WTC11 (cell line): ENCODE data around the gene MYH14. TPM values are rescaled to one million over a fixed set of nuclear protein-coding genes. Genes with fewer than 3 reads are reported as not detected.
A peak's percentile ranks its signal among the peaks of the same experiment; 100 is the strongest.

Experiments
- ATAC-seq: fragments of 200-7000 bp; cut with Tn5 transposase; 2 replicates; pipeline ENCODE4 v1.10.0; 2021; ENCODE audit warnings: mild to moderate bottlenecking, moderate library complexity
- CTCF ChIA-PET: fragments of 300-600 bp; sonication (Branson Sonifier 250); formaldehyde crosslinking; loops from one replicate; lab custom pipeline; 2021; ENCODE audit warnings: antibody characterized with exemption; lab: Charles Lee
- POLR2A ChIA-PET: fragments of 350-600 bp; sonication (Branson Sonifier 250); formaldehyde crosslinking; loops from one replicate; lab custom pipeline; 2021; ENCODE audit warnings: antibody characterized with exemption; lab: Charles Lee
- DNase-seq: peaks from one replicate; pipeline ENCODE4 v3.0.0; 2021; ENCODE audit warnings: low spot score
- H3K27ac Mint-ChIP-seq: 2 replicates; pipeline ENCODE4 v1.8.0; 2021; ENCODE audit warnings: mixed read lengths
- H3K27me3 Mint-ChIP-seq: 2 replicates; pipeline ENCODE4 v1.8.0; 2021; ENCODE audit warnings: low read depth, mild to moderate bottlenecking, moderate library complexity, mixed read lengths
- H3K36me3 Mint-ChIP-seq: 2 replicates; pipeline ENCODE4 v1.8.0; 2021; ENCODE audit warnings: mixed read lengths
- H3K4me1 Mint-ChIP-seq: 2 replicates; pipeline ENCODE4 v1.8.0; 2022; ENCODE audit warnings: mixed read lengths
- H3K4me3 Mint-ChIP-seq: 2 replicates; pipeline ENCODE4 v1.8.0; 2021; ENCODE audit warnings: mild to moderate bottlenecking, moderate library complexity, mixed read lengths
- H3K9me3 Mint-ChIP-seq: 2 replicates; pipeline ENCODE4 v1.8.0; 2021; ENCODE audit warnings: mixed read lengths
- ATF2 ChIP-seq: sonication (generic); formaldehyde crosslinking; IDR thresholded peaks from 2 replicates; pipeline ENCODE4 v1.8.1; 2022; ENCODE audit warnings: low read depth, missing genetic modification reagents, borderline replicate concordance
- CBFB ChIP-seq: sonication (generic); formaldehyde crosslinking; IDR thresholded peaks from 2 replicates; pipeline ENCODE4 v1.8.1; 2022; ENCODE audit warnings: mild to moderate bottlenecking, low read depth, missing genetic modification reagents
- CREM ChIP-seq: sonication (generic); formaldehyde crosslinking; IDR thresholded peaks from 2 replicates; pipeline ENCODE4 v1.8.1; 2022; ENCODE audit warnings: mild to moderate bottlenecking, missing genetic modification reagents, moderate library complexity
- EMX1 ChIP-seq: fragments of 250-450 bp; sonication (Bioruptor Pico); IDR thresholded peaks from 2 replicates; pipeline ENCODE4 v1.8.0; 2021; ENCODE audit warnings: mild to moderate bottlenecking
- ERG ChIP-seq: fragments of 250-450 bp; sonication (Bioruptor Pico); IDR thresholded peaks from 2 replicates; pipeline ENCODE4 v1.8.0; 2021; ENCODE audit warnings: mild to moderate bottlenecking
- FOXJ3 ChIP-seq: sonication (generic); formaldehyde crosslinking; IDR thresholded peaks from 2 replicates; pipeline ENCODE4 v1.9.0; 2021; ENCODE audit warnings: missing genetic modification reagents, mild to moderate bottlenecking, borderline replicate concordance
- FOXK1 ChIP-seq: sonication (generic); formaldehyde crosslinking; IDR thresholded peaks from 2 replicates; pipeline ENCODE4 v1.8.0; 2022; ENCODE audit warnings: mild to moderate bottlenecking, moderate library complexity, missing genetic modification reagents
- IRF2 ChIP-seq: sonication (generic); formaldehyde crosslinking; IDR thresholded peaks from 2 replicates; pipeline ENCODE4 v1.8.0; 2022; ENCODE audit warnings: low read depth, missing genetic modification reagents, borderline replicate concordance
- JAZF1 ChIP-seq: fragments of 250-450 bp; sonication (Bioruptor Pico); IDR thresholded peaks from 2 replicates; pipeline ENCODE4 v1.9.0; 2021; ENCODE audit warnings: moderate library complexity, mild to moderate bottlenecking, inconsistent platforms
- MLX ChIP-seq: sonication (generic); formaldehyde crosslinking; IDR thresholded peaks from 2 replicates; pipeline ENCODE4 v1.8.1; 2023; ENCODE audit warnings: mild to moderate bottlenecking, missing genetic modification reagents, moderate library complexity
- MXD4 ChIP-seq: fragments of 250-450 bp; sonication (Bioruptor Pico); IDR thresholded peaks from 2 replicates; pipeline ENCODE4 v1.8.0; 2021; ENCODE audit warnings: mild to moderate bottlenecking, moderate library complexity, borderline replicate concordance
- NFATC4 ChIP-seq: fragments of 250-450 bp; sonication (Bioruptor Pico); IDR thresholded peaks from 2 replicates; pipeline ENCODE4 v1.9.0; 2021; ENCODE audit warnings: mild to moderate bottlenecking
- NR1H2 ChIP-seq: sonication (generic); formaldehyde crosslinking; IDR thresholded peaks from 2 replicates; pipeline ENCODE4 v1.9.0; 2021; ENCODE audit warnings: mild to moderate bottlenecking, moderate library complexity, missing genetic modification reagents
- NR2C2 ChIP-seq: sonication (generic); formaldehyde crosslinking; IDR thresholded peaks from 2 replicates; pipeline ENCODE4 v1.8.0; 2022; ENCODE audit warnings: mild to moderate bottlenecking, missing genetic modification reagents
- SMAD3 ChIP-seq: sonication (generic); formaldehyde crosslinking; IDR thresholded peaks from 2 replicates; pipeline ENCODE4 v1.8.0; 2022; ENCODE audit warnings: missing genetic modification reagents, mild to moderate bottlenecking, borderline replicate concordance
- TEAD4 ChIP-seq: sonication (generic); formaldehyde crosslinking; IDR thresholded peaks from 2 replicates; pipeline ENCODE4 v1.8.0; 2022; ENCODE audit warnings: mild to moderate bottlenecking, missing genetic modification reagents
- TP53 ChIP-seq: sonication (generic); formaldehyde crosslinking; IDR thresholded peaks from 2 replicates; pipeline ENCODE4 v1.8.1; 2023; ENCODE audit warnings: mild to moderate bottlenecking, missing genetic modification reagents
- ZBTB21 ChIP-seq: sonication (generic); formaldehyde crosslinking; IDR thresholded peaks from 2 replicates; pipeline ENCODE4 v1.8.1; 2023; ENCODE audit warnings: mild to moderate bottlenecking, missing genetic modification reagents, borderline replicate concordance
- ZNF121 ChIP-seq: sonication (generic); formaldehyde crosslinking; IDR thresholded peaks from 2 replicates; pipeline ENCODE4 v1.8.0; 2023; ENCODE audit warnings: missing genetic modification reagents
- ZNF396 ChIP-seq: fragments of 250-450 bp; sonication (Bioruptor Pico); IDR thresholded peaks from 2 replicates; pipeline ENCODE4 v1.8.0; 2021; ENCODE audit warnings: mild to moderate bottlenecking, moderate library complexity, borderline replicate concordance
- ZNF671 ChIP-seq: fragments of 250-450 bp; sonication (Bioruptor Pico); IDR thresholded peaks from 2 replicates; pipeline ENCODE4 v1.8.0; 2021; ENCODE audit warnings: mild to moderate bottlenecking
- total RNA-seq: library from RNA; stranded (reverse); gene quantifications from 3 replicates; pipeline ENCODE4 v1.2.3, GENCODE V29; 2021
- TF ChIP-seq, protein P1 (sequence below): sonication (generic); formaldehyde crosslinking; IDR thresholded peaks from 2 replicates; pipeline ENCODE4 v1.8.1; 2023; ENCODE audit warnings: mild to moderate bottlenecking, missing genetic modification reagents, borderline replicate concordance
- TF ChIP-seq, protein P2 (sequence below): sonication (generic); formaldehyde crosslinking; IDR thresholded peaks from 2 replicates; pipeline ENCODE4 v1.8.1; 2023; ENCODE audit warnings: mild to moderate bottlenecking, missing genetic modification reagents, moderate library complexity
- TF ChIP-seq, protein P3 (sequence below): sonication (generic); formaldehyde crosslinking; IDR thresholded peaks from 2 replicates; pipeline ENCODE4 v1.8.1; 2022; ENCODE audit warnings: low read depth, mild to moderate bottlenecking, moderate library complexity, missing genetic modification reagents, borderline replicate concordance
- TF ChIP-seq, protein P4 (sequence below): sonication (generic); formaldehyde crosslinking; IDR thresholded peaks from 2 replicates; pipeline ENCODE4 v1.8.1; 2022; ENCODE audit warnings: mild to moderate bottlenecking, moderate library complexity, missing genetic modification reagents

Gene MYH14
- total RNA-seq, 1 experiment from 2014 or later, result 25.8 TPM

- no peak for TF ChIP-seq SMAD3
Measured at GRCh38 chr19:50328873-50329145, 125.4 kb downstream of the MYH14 start (continued).

DNA sequence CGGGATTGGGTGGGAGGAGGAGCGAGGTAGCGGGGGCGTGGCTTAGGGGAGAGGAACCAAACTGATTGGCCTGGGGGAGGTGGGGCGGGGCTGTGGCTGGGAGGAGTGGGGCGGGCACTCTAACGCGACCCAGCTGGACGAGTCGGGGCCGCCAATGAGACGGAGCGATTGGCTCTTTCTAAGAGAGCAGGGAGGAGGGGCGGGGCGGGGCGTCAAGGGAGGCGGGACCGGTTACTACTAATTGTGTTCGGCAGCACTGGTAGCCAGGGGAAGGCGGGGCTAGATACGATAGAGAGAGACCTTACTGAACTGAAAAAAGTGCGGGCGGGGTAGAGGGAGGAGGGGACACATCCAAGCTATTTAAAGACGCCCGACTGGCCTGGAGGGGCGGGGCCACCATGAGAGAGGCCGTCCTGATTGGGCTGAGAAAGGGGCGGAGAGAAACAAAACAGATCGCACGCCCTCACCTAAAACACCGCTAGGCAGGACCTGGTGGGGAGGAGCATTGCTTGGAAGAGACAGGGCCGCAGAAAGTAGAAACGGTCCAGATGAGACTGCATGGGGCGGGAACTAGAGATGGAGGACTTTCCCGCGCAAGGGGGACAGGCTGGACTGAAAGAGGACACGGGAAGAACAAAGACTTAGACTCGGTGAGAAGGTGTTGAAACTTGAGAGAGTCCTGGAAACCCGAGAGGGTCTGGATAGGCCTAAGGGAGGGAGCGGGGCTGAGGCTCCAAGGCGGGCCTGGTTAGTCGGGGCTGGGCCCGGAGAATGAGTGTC, 125.9 kb downstream of the MYH14 start, which contains the start of gene KCNC3:
KCNC3 (minus strand) TSS at position 232 of the 780 bp plus-strand sequence. CDS start 295 bp downstream, outside the sequence.
- ChIA-PET CTCF (interaction anchor here (0.6 to 3.3 kb wide), 43 partner anchors 13 to 415 kb away, joined by 3 to 58 read pairs (median 5); partner anchors contain the start of genes JOSD2 and MYH14), POLR2A (interaction anchor here (0.6 to 2.1 kb wide), 14 partner anchors 10 to 394 kb away, joined by 3 to 20 read pairs (median 3); partner anchors contain the start of gene MYH14)
- DNase-seq, result peak; percentile 100
- Mint-ChIP-seq H3K9me3 (no peaks in the 10 kb centered on the region), H3K36me3 (no peaks in the 10 kb centered on the region), H3K27me3 (peaks cover 38% of the 10 kb centered on the region), H3K4me1 (peaks cover 49% of the 10 kb centered on the region), H3K27ac (peak within 1 kb of the TSS; percentile 98), H3K4me3 (peak within 1 kb of the TSS; percentile 85)
- peak; percentile 62 for ATAC-seq
- TF ChIP-seq ATF2 (CRISPR knock-in tag) (no peak), ZNF671 (CRISPR knock-in tag) (no peak), ZNF121 (peak; percentile 63; the same call in 1 of the 2 replicates), ZNF396 (no peak), TP53 (CRISPR knock-in tag) (no peak), TEAD4 (CRISPR knock-in tag) (no peak), NR2C2 (CRISPR knock-in tag) (no peak), NR1H2 (CRISPR knock-in tag) (no peak), JAZF1 (CRISPR knock-in tag) (no peak), ERG (CRISPR knock-in tag) (no peak), EMX1 (CRISPR knock-in tag) (no peak; the same call in 1 of the 2 replicates), MLX (CRISPR knock-in tag) (no peak), ZBTB21 (no peak), MXD4 (no peak), FOXK1 (0 out of 2 replicates have a peak, but pooled peaks have one; percentile 19), FOXJ3 (CRISPR knock-in tag) (no peak), NFATC4 (CRISPR knock-in tag) (peak; percentile 55; the same call in 1 of the 2 replicates), IRF2 (CRISPR knock-in tag) (no peak), CREM (CRISPR knock-in tag) (no peak), CBFB (CRISPR knock-in tag) (no peak)
- TF ChIP-seq, protein P1, sequence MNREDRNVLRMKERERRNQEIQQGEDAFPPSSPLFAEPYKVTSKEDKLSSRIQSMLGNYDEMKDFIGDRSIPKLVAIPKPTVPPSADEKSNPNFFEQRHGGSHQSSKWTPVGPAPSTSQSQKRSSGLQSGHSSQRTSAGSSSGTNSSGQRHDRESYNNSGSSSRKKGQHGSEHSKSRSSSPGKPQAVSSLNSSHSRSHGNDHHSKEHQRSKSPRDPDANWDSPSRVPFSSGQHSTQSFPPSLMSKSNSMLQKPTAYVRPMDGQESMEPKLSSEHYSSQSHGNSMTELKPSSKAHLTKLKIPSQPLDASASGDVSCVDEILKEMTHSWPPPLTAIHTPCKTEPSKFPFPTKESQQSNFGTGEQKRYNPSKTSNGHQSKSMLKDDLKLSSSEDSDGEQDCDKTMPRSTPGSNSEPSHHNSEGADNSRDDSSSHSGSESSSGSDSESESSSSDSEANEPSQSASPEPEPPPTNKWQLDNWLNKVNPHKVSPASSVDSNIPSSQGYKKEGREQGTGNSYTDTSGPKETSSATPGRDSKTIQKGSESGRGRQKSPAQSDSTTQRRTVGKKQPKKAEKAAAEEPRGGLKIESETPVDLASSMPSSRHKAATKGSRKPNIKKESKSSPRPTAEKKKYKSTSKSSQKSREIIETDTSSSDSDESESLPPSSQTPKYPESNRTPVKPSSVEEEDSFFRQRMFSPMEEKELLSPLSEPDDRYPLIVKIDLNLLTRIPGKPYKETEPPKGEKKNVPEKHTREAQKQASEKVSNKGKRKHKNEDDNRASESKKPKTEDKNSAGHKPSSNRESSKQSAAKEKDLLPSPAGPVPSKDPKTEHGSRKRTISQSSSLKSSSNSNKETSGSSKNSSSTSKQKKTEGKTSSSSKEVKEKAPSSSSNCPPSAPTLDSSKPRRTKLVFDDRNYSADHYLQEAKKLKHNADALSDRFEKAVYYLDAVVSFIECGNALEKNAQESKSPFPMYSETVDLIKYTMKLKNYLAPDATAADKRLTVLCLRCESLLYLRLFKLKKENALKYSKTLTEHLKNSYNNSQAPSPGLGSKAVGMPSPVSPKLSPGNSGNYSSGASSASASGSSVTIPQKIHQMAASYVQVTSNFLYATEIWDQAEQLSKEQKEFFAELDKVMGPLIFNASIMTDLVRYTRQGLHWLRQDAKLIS (CRISPR knock-in tag), result no peak
- TF ChIP-seq, protein P2, sequence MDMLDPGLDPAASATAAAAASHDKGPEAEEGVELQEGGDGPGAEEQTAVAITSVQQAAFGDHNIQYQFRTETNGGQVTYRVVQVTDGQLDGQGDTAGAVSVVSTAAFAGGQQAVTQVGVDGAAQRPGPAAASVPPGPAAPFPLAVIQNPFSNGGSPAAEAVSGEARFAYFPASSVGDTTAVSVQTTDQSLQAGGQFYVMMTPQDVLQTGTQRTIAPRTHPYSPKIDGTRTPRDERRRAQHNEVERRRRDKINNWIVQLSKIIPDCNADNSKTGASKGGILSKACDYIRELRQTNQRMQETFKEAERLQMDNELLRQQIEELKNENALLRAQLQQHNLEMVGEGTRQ (CRISPR knock-in tag), result no peak
- TF ChIP-seq, protein P3, sequence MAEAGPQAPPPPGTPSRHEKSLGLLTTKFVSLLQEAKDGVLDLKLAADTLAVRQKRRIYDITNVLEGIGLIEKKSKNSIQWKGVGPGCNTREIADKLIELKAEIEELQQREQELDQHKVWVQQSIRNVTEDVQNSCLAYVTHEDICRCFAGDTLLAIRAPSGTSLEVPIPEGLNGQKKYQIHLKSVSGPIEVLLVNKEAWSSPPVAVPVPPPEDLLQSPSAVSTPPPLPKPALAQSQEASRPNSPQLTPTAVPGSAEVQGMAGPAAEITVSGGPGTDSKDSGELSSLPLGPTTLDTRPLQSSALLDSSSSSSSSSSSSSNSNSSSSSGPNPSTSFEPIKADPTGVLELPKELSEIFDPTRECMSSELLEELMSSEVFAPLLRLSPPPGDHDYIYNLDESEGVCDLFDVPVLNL, result no peak
- TF ChIP-seq, protein P4, sequence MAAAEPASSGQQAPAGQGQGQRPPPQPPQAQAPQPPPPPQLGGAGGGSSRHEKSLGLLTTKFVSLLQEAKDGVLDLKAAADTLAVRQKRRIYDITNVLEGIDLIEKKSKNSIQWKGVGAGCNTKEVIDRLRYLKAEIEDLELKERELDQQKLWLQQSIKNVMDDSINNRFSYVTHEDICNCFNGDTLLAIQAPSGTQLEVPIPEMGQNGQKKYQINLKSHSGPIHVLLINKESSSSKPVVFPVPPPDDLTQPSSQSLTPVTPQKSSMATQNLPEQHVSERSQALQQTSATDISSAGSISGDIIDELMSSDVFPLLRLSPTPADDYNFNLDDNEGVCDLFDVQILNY (CRISPR knock-in tag), result 0 out of 2 replicates have a peak, but pooled peaks have one; percentile 51
